DMS79 treated with DMSO at 0.1 percent for 48 hours (cell line): Measurements from ENCODE around the gene TTC23.
A peak's percentile ranks its signal among the peaks of the same experiment; 100 is the strongest.

Experiments
- DNase-seq: peaks from one replicate; lab custom pipeline; 2025; lab: John Stamatoyannopoulos, UW

Gene TTC23, protein sequence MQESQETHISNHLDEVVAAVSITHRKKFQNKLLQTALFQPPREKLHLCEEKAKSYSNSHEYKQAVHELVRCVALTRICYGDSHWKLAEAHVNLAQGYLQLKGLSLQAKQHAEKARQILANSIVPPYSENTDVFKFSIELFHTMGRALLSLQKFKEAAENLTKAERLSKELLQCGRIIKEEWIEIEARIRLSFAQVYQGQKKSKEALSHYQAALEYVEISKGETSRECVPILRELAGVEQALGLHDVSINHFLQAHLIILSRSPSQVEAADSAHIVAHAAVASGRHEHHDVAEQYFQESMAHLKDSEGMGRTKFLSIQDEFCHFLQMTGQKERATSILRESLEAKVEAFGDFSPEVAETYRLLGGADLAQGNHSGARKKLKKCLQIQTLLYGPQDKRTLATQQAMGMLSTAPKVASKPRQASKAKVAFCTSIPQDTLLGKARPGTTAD

DNA sequence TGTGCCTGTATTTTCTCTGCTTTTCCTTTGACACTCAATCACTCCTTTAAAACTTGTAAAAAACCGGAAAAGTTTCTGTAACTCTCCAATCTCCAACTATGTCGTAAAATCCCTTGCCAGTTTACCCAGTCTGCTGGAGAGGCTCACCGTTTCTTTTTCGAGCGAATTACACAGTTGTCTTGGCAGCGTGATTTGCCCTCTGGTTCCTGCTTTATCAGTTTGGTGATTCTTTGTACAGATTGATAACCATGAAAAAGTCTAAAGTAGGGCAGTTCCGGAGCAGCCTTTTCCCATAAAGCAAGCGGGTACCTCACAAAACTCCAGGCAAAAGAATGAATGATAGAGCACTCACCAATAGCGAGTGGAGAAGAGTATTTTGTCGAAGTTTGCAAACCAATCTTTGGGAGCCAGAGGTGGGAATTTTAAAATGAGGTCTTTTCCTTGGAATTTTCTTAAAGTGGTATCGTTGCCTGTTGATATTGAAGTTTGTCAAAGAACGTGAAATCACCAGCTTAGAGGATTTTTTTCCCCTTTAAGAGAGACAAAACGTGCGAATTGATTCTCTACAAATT, at the start of gene TTC23:
Gene TTC23, minus strand, starts transcription at position 312 of the 572 bp plus-strand sequence. CDS start 20,869 bp downstream, outside the sequence.
- DNase-seq, result no peak

DNA sequence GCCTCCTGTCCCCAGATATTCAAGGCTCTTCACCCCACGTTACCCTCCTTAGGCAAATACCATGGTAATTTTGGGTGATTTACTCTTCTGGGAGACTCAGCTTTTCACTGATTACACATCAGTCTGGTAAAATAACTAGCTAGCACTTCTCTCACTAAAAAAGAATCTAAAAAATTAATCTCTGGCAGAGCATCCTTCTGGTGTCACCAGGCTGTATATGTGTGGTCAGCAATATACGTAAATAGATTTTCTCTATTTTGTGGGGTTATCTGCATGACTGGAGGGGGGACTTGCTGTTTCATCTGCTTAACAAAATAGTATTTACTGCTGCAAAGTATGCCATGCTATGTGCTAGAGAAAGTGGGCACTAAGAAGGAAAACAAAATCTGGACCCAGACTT, 47.0 kb upstream of the TTC23 start:
- no peak for DNase-seq

- no peak for DNase-seq
These were observed 46.5 kb upstream of the TTC23 start for GRCh38 chr15:99295840-99296239.

- DNase-seq, result no peak
These were observed 42.3 kb upstream of the TTC23 start for GRCh38 chr15:99291643-99292042.

GRCh38 chr15:99283717-99284116, 34.3 kb upstream of the TTC23 start:
- DNase-seq, result no peak

GRCh38 chr15:99282586-99282985, 33.2 kb upstream of the TTC23 start:
- DNase-seq, result no peak

DNA sequence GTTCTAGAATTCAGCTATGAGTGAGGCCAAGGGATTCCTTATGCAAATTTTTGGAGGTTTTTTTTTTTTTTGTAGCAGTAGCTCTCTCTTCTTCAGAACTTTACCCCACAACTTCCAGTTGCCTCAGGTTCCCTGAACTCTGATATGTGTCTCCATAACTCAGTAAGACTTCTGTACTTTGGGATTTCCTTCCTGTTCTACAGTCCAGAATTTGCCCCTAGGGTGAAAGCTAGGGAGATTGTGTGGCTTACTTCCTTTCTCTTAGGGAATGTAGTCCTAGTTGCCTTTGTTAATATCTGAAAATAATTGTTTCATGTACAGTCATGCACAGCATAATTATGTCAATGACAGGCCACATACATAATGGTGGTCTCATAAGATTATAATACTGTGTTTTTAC, 32.7 kb upstream of the TTC23 start:
- no peak for DNase-seq

DNA sequence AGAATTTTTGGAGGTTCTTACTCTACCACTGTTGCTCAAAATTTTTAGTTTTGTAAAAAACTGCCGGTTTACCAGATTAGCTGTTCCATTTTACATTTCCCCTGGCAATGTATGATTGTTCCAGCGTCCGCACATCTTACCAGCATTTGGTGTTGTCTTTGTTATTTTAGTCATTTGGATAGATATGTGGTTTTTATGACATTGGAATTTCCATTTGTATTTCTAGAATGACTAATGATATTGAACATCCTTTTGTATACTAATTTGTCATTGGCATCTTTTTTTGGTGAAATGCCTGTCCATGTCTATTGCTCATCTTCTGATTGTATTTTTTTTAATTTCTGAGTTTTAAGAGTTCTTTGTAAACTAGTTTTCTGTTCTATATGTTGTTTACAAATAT, 30.4 kb upstream of the TTC23 start:
- no peak for DNase-seq

GRCh38 chr15:99279290-99279689, 29.9 kb upstream of the TTC23 start:
- DNase-seq, result no peak

- no peak for DNase-seq
These were observed 26.2 kb upstream of the TTC23 start for GRCh38 chr15:99275525-99276128.

DNA sequence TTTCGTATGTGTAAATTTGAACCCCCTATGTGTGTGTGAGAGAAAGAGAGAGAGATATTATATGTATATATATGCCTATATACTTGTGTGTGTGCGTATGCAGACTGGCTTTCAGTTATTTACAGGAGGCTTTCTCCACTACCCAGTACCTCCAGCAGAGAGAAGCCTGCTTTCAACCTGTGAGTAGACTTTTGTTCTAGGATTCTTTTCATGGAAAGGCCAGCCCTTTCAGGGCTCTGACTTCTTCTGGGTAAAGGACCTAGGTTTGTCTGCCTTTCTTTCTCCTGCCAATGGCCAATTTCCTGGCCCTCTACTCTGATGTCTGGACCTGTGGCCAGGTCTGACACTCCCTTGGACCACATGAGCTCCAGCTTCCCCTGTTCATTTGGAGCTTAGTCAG, 25.7 kb upstream of the TTC23 start:
- no peak for DNase-seq

- no peak for DNase-seq
These were observed 24.4 kb upstream of the TTC23 start for GRCh38 chr15:99273801-99274200.

DNA sequence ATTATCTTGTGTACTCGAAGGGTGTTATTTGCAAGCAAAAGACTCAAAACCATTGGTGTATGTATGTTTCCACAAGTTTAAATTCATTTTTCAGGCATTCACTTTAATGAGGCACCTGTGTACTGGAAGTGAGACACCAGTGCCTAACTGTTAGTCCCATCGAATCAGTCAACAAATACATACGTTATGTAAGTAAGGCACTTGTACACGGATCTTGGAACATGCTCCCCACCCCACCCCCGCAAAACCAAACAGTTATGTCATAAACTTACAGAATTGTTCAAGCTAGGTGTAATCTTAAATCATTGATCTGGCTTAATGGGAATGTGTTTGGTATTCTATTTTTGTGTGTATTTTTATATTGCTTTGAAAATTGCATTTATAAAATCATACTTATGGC, 19.1 kb upstream of the TTC23 start:
- no peak for DNase-seq

GRCh38 chr15:99267957-99268356, 18.6 kb upstream of the TTC23 start:
- DNase-seq, result no peak

- no peak for DNase-seq
These were observed 16.2 kb upstream of the TTC23 start for GRCh38 chr15:99265541-99266070.

DNA sequence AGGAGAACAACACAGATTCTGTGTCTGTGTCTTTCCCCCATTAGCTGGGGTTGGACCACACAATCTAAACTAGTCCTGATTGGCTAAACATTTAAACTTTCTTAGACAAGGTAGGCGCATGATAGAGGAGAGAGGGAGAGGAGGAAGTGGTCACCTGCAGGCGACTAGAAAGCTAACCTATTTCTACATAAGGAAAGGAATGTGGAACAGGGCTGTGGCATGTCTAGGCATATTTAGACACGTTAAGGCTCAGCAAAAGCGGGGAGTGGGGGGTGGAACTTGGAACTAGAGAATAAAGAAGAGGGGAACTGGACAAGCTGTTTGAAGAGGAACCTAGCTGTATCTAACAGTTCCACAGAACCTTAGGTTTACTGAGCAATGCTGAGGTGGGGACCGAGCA, 14.7 kb upstream of the TTC23 start:
- DNase-seq, result no peak

DNA sequence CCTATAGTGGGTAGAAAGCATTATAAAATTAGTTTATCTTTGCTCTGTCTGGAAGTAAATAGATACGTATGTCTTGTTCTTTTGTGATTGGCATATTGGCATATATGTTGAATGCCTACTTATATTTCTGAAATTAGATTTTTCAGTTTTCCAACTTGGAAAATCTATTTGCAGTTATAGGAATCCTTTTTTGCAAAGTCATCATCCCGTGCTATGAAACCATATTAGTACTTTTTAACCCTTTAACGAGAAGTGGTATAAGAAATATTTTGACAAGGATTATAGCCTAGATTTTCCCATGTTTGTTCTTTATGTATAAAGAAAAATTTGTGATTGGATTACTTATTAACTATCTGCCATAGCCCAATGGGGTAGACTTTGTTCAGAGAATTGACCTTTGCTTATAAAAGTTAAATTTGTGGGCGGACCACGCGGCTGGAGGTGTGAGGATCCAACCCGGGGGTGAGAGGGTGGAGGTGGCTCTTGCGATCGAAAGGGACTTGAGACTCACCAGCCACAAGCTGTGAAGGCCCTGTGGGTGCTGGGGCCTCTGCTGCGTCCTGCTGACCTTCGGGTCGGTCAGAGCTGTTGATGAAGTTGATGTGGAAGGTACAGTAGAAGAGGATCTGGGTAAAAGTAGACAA, 7.8 kb upstream of the TTC23 start:
- no peak for DNase-seq

DNA sequence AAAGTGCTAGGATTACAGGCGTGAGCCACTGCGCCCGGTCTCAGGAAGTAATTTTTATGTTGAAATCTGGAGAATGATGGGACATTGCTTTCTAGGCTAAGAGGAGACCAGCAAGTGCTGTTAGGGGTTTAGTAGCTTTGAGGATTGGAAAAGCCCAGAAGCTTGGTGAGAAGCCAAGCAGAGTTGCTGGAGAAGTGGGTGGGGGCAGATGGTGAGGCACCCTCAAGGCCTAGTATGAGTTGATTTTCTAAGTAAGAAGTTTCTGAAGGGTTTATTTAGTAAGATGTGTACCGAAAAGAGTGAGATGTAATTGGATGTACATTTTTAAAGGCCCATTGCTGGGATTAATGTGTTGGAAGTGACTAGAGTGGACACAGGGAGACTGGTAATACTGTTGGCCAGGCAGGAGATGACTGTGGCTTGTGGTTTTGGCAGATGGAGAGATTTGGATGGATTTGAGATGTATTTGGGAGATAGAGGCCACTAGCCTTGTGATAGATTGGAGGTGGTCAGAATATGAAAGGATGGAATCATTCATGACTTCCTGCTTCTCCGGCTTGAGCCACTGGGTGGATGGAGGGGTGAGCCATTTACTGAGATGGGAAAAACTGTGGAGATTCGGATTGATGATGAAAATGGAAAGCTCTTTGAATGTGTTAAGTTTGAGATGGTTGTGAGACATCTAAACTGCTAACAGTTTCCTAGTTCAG, 4.2 kb upstream of the TTC23 start:
- no peak for DNase-seq

- DNase-seq, result no peak
These were observed 2.9 kb upstream of the TTC23 start for GRCh38 chr15:99252326-99252725.

DNA sequence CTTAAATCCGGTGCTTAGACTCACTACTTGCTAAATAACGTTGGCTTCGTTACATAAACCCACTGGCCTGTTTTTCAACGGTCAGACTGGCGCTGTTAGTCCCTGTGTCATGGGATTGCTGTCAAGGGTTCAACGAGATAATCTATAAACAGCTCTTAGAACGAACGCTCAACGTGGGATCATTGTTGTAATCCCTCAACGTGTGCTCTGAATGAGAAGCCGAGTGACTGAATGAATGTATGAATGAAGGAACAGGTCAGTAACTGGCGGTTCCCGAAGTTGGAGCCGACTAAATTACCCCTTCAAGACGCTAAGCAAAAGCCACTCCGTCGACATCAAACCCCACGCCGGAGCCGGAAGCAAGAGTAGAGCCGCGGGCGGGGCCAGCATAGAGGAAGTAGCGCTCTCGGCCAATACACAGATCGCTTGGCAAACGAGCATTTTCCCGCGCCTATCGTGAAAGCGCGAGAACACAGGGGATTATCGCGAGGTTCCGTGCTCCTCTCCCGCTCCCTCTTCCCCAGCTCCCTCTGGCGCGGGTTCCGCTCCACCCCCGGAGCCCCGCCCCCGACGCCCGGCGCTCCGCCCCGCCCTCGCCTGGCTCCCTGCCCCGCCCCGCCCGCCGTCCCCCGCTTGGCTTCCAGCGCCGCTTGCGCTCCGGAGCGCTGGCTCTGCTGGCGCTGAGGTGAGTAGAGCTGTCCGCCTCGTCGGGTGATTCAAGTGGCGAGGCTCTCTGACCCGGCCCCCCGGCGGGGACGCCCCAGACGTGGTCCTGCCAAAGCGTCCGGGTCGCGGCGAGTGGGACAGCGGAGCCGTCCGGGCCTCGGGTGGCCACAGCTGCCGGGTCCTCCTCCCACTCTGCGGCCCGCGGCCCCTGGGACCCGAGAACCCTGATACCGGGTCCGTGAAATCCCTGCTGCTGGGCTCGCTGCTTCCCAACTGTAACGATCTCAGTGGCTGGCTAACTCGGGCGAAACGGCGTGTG, 1.8 kb upstream of the TTC23 start, which contains the start of gene LRRC28:
Gene LRRC28, plus strand, starts transcription at position 625 of the 985 bp plus-strand sequence. CDS start 4,477 bp downstream, outside the sequence.
- DNase-seq, result peak; percentile 86

- DNase-seq, result peak; percentile 19
These were observed 1.1 kb upstream of the TTC23 start for GRCh38 chr15:99250494-99250856.
